Gastroesophageal sphincter (tissue), 4 donors: Measurements from ENCODE around the gene ATP4B. TPM values are rescaled to one million over a fixed set of nuclear protein-coding genes. Genes with fewer than 3 reads are reported as not detected.
"Not testable (repeated sequence)": the region's sequence is repeated elsewhere in the genome, so short reads cannot be mapped to it uniquely, and the experiment has no call there.

Source experiments
- ATAC-seq: fragments of 150-250 bp; one replicate; pipeline ENCODE4 v1.9.1; 2016; ENCODE audit warnings: mild to moderate bottlenecking, moderate library complexity
- H3K27ac ChIP-seq, 4 donors: fragments of 200-600 bp; sonication (generic) in 3 of 4; 1 replicate in 3 of 4; 2 replicates in 1 of 4; pipeline ENCODE4 v1.5.1; 2016 to 2019
- H3K27me3 ChIP-seq: fragments of 200-600 bp; sonication (generic); one replicate; pipeline ENCODE4 v1.5.1; 2019
- H3K36me3 ChIP-seq, 2 donors: fragments of 200-600 bp; sonication (generic); one replicate each; pipeline ENCODE4 v1.5.1; 2019; ENCODE audit warnings: control low read depth in 1 of 2
- H3K4me1 ChIP-seq, 3 donors: fragments of 200-600 bp; sonication (generic); 1 replicate in 2 of 3; 2 replicates in 1 of 3; pipeline ENCODE4 v1.5.1; 2016 to 2019; ENCODE audit warnings: control low read depth in 2 of 3
- H3K4me3 ChIP-seq, 2 donors: fragments of 200-600 bp; sonication (generic); one replicate each; pipeline ENCODE4 v1.5.1; 2019; ENCODE audit warnings: mild to moderate bottlenecking in 1 of 2, moderate library complexity in 1 of 2
- H3K9me3 ChIP-seq, 3 donors: fragments of 200-600 bp; sonication (generic); one replicate each; pipeline ENCODE4 v1.5.1; 2017 to 2019; ENCODE audit warnings: control low read depth in 2 of 3
- EP300 ChIP-seq: sonication (generic); formaldehyde crosslinking; IDR thresholded peaks from one replicate; pipeline ENCODE4 v1.6.1; 2017; ENCODE audit warnings: antibody characterized with exemption, mild to moderate bottlenecking
- POLR2A ChIP-seq, 2 donors: fragments of 450-650 bp; IDR thresholded peaks; one replicate each; pipeline ENCODE4 v1.6.1; 2017; ENCODE audit warnings: antibody characterized with exemption in 2 of 2, mild to moderate bottlenecking in 2 of 2, moderate library complexity in 1 of 2
- POLR2AphosphoS5 ChIP-seq: sonication (generic); formaldehyde crosslinking; IDR thresholded peaks from one replicate; pipeline ENCODE4 v1.6.1; 2017; ENCODE audit warnings: antibody characterized with exemption
- whole genome bisulfite sequencing, 2 donors: methylation state at CpG; one replicate each; pipeline ENCODE4 v1.1.5; 2018; ENCODE audit warnings: low coverage in 1 of 2; 5-methylcytosine and 5-hydroxymethylcytosine counted together
- total RNA-seq, 4 donors: library from RNA; depleted of rRNA; stranded (reverse); fragments of >200 nt; gene quantifications; one replicate each; pipeline ENCODE4 v1.1.0, GENCODE V29; 2016
- TF ChIP-seq, protein P1 (sequence below), 4 experiments: fragments of 200-600 bp in 2 of 4; fragments of 450-650 bp in 2 of 4; sonication (generic) in 1 of 4; IDR thresholded peaks; one replicate each; pipeline ENCODE4 v1.5.1; 2017 to 2019; ENCODE audit warnings: antibody characterized with exemption in 4 of 4, mild to moderate bottlenecking in 2 of 4, moderate library complexity in 2 of 4

The ATP4B gene
- total RNA-seq, 4 donors from 2014 or later: not detected

DNA sequence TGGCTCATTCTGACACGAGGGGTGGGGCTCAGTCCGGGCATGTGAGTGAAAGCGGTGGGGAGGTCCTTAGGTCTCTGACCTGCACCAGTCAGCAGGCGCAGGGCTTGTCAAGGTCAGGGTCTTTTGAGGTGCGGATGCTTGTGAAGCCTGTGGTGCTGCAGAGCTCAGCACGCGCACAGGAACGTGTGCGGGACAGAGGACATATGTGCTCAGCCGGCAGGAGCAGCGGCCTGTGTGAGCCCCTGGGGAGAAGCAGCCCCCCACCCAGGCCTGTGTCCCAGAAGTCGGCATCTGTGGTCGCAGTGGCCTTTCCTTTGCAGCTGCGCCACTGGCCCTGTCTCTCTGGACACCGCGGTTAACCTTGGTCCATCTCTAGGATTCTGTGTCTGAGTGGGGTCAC is 30.9 kb downstream of the ATP4B start:
- no peaks in the 10 kb centered on the region for H3K27me3 ChIP-seq
- TF ChIP-seq, protein P1, sequence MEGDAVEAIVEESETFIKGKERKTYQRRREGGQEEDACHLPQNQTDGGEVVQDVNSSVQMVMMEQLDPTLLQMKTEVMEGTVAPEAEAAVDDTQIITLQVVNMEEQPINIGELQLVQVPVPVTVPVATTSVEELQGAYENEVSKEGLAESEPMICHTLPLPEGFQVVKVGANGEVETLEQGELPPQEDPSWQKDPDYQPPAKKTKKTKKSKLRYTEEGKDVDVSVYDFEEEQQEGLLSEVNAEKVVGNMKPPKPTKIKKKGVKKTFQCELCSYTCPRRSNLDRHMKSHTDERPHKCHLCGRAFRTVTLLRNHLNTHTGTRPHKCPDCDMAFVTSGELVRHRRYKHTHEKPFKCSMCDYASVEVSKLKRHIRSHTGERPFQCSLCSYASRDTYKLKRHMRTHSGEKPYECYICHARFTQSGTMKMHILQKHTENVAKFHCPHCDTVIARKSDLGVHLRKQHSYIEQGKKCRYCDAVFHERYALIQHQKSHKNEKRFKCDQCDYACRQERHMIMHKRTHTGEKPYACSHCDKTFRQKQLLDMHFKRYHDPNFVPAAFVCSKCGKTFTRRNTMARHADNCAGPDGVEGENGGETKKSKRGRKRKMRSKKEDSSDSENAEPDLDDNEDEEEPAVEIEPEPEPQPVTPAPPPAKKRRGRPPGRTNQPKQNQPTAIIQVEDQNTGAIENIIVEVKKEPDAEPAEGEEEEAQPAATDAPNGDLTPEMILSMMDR (IDR thresholded peaks at IDR 0.05): no peak
- TF ChIP-seq EP300 (no peak), POLR2AphosphoS5 (no peak), POLR2A (IDR thresholded peaks at IDR 0.05) (no peak)
- H3K9me3 ChIP-seq: no peaks in the 10 kb centered on the region
- no peak overlapping the region for H3K27ac ChIP-seq
- no peaks in the 10 kb centered on the region for H3K4me1 ChIP-seq
- H3K4me3 ChIP-seq: no peak overlapping the region
- WGBS, 2 donors: 93% methylated on average over 3 of the region's 16 CpGs; no CpG with 5 or more reads in 1 of the 2 donors
- no peak for ATAC-seq
- peaks cover 0 to 65% of the 10 kb centered on the region in 2 donors for H3K36me3 ChIP-seq

DNA sequence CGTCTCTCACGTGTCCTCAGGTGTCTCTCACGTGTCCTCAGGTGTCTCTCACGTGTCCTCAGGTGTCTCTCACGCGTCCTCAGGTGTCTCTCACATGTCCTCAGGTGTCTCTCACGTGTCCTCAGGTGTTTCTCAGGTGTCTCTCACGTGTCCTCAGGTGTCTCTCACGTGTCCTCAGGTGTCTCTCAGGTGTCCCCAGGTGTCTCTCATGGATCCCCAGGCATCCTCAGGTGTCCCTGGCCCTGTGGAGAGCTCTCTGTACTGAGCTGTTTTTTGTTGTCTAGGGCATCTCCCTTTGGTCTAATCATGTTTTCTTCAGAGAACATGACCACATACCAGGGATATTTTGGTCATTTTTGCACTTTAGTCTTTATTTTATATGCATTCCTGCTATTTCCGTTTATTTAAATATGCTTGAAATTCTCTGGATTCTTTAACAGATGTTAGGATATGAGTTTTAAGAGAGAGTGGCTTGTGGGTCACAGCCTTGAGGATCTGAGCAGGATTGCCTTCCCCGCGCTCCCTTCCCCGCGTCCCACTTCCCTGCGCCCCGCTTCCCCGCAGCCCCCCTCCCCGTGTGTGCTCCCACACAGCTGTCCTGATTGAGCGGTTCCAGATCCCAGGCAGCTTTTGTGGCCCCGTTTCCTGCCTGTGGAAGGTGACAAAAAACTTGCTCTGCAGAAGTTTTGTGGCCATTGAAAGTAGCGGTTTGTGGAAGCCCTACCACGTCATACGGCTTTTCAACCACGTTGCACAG is 31.9 kb downstream of the ATP4B start:
- no peak for TF ChIP-seq POLR2AphosphoS5
- TF ChIP-seq, protein P1 (IDR thresholded peaks at IDR 0.05): no peak
- Histone ChIP-seq H3K27me3 (no peaks in the 10 kb centered on the region), H3K27ac (no peak overlapping the region), H3K4me1 (no peaks in the 10 kb centered on the region), H3K4me3 (no peak overlapping the region), H3K36me3 (peaks cover 0 to 55% of the 10 kb centered on the region in 2 donors), H3K9me3 (no peaks in the 10 kb centered on the region)
- 57 to 84% methylated on average over 2 to 14 of the region's 24 CpGs for WGBS, 2 donors
- no peak for ATAC-seq

DNA sequence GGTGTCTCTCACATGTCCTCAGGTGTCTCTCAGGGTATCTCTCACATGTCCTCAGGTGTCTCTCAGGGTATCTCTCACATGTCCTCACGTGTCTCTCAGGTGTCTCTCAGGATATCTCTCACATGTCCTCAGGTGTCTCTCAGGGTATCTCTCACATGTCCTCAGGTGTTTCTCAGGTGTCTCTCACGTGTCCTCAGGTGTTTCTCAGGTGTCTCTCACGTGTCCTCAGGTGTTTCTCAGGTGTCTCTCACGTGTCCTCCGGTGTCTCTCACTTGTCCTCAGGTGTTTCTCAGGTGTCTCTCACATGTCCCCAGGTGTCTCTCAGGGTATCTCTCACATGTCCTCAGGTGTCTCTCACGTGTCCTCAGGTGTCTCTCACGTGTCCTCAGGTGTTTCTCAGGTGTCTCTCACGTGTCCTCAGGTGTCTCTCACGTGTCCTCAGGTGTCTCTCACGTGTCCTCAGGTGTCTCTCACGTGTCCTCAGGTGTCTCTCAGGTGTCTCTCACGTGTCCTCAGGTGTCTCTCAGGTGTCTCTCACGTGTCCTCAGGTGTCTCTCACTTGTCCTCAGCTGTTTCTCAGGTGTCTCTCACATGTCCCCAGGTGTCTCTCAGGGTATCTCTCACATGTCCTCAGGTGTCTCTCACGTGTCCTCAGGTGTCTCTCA is 33.2 kb downstream of the ATP4B start:
- H3K27ac ChIP-seq, H3K4me1 ChIP-seq, H3K4me3 ChIP-seq, ATAC-seq, H3K9me3 ChIP-seq, H3K27me3 ChIP-seq: not testable (repeated sequence)
- peaks cover 0 to 47% of the 10 kb centered on the region in 2 donors for H3K36me3 ChIP-seq
- WGBS, 2 donors: 82 to 87% methylated on average over 13 of the region's 14 CpGs

DNA sequence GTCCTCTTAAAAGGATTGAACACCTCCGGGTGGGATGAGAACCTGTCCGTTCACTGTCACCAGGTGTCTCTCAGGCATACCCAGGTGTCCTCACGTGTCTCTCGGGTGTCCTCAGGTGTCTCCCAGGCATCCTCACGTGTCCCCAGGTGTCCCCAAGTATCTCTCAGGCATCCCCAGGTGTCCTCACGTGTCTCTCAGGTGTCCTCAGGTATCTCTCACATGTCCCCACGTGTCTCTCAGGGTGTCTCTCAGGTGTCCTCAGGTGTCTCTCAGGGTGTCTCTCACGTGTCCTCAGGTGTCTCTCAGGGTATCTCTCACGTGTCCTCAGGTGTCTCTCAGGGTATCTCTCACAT is 33.8 kb downstream of the ATP4B start:
- Histone ChIP-seq H3K9me3 (no peaks in the 10 kb centered on the region), H3K27me3 (no peaks in the 10 kb centered on the region), H3K4me3 (no peak overlapping the region), H3K36me3 (peaks cover 0 to 41% of the 10 kb centered on the region in 2 donors), H3K4me1 (no peaks in the 10 kb centered on the region), H3K27ac (no peak overlapping the region)
- no peak for ATAC-seq
- WGBS, 2 donors: 75 to 95% methylated on average over 3 to 4 of the region's 9 CpGs
- TF ChIP-seq, protein P1 (IDR thresholded peaks at IDR 0.05): no peak
- TF ChIP-seq EP300 (no peak), POLR2AphosphoS5 (no peak), POLR2A (IDR thresholded peaks at IDR 0.05) (no peak)

DNA sequence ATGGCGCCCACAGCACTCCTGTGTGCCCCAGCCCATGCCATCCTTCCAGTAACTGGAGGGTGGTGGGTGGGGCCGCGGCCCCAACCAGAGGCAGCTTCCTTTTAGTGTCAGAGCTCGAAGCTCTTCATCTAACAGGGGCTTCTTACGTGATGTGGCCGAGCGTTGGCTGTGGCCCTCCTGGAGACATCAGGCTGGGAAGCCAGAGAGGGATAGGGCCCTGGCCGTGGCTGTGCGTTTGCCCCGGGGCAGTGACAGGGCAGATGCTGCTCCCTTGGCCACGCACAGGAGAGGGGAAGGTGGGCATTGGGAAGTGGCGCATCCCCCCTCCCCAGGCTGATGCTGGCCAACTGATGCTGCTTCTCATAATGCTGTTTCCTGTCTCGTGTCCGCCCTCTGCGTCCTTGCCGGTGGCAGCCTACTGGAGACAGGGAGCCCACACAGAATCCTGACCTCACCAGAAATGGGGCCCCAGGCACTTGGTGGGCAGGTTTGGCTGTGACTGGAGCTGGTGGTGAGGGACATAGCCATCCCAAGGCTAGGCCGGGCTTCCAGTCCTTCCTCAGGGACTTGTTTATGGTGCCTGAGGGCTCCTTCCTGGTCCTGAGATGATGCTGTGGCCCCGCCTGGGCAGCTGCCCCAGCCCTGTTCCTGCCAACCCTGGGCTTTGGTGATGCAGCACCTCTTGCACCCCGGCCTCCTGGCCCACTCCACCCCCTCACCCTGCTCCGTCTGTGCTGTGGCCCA is 34.3 kb downstream of the ATP4B start:
- Histone ChIP-seq H3K9me3 (no peaks in the 10 kb centered on the region), H3K4me3 (no peak overlapping the region), H3K4me1 (no peaks in the 10 kb centered on the region), H3K36me3 (peaks cover 0 to 36% of the 10 kb centered on the region in 2 donors), H3K27ac (no peak overlapping the region), H3K27me3 (no peaks in the 10 kb centered on the region)
- TF ChIP-seq POLR2A (IDR thresholded peaks at IDR 0.05) (no peak), EP300 (no peak), POLR2AphosphoS5 (no peak)
- TF ChIP-seq, protein P1 (IDR thresholded peaks at IDR 0.05): no peak
- no CpG with 5 or more reads among the region's 20 CpGs for WGBS, 2 donors
- ATAC-seq: no peak
